Measurements from ENCODE around the gene CLOCK.

The CLOCK gene

GRCh38 chr4:55397520-55398321 lies 149.0 kb downstream of the CLOCK start:
- Histone ChIP-seq H2BK15ac (ENCODE audit: low read length) (no peak overlapping the region), H2AK5ac (ENCODE audit: low read depth, low read length) (no peak overlapping the region), H3K18ac (ENCODE audit: low read length) (no peak overlapping the region), H2BK5ac (ENCODE audit: low read length) (no peak overlapping the region), H3K79me1 (ENCODE audit: low read depth, low read length) (peaks cover 5% of the 10 kb centered on the region), H4K8ac (ENCODE audit: low read depth, low read length) (no peak overlapping the region), H3K36me3 (replicated peaks in 1 of 2; ENCODE audit: control insufficient read depth in 2 of 2, insufficient read depth in 2 of 2, low read length in 2 of 2) (peaks cover 2 to 43% of the 10 kb centered on the region in 2 donors), H3K4me2 (ENCODE audit: insufficient read depth, low read length, poor library complexity, severe bottlenecking) (peak overlapping the region; percentile 63), H3K9me3 (replicated peaks in 1 of 2; ENCODE audit: control insufficient read depth in 2 of 2, insufficient read depth in 1 of 2, low read depth in 1 of 2, low read length in 2 of 2) (no peaks in the 10 kb centered on the region), H2AFZ (ENCODE audit: low read length) (no peak overlapping the region), H3K4me3 (ENCODE audit: low read length in 2 of 2) (peak overlapping the region in 1 of 2 donors; percentile 79), H3K23ac (ENCODE audit: low read depth, low read length, poor library complexity) (no peak overlapping the region), H3K4me1 (ENCODE audit: control insufficient read depth in 2 of 2, insufficient read depth in 1 of 2, low read depth in 1 of 2, low read length in 2 of 2) (peaks cover 6 to 13% of the 10 kb centered on the region in 2 donors), H3K4ac (ENCODE audit: low read length) (no peak overlapping the region), H3K27ac (replicated peaks; ENCODE audit: low read length) (no peak overlapping the region), H3K9ac (ENCODE audit: low read depth, low read length, poor library complexity) (no peak overlapping the region), H2BK120ac (ENCODE audit: low read depth, low read length) (no peak overlapping the region), H3K14ac (ENCODE audit: low read length) (no peak overlapping the region), H4K91ac (ENCODE audit: low read depth, low read length, poor library complexity) (no peak overlapping the region), H2BK12ac (ENCODE audit: low read length) (no peak overlapping the region), H3K27me3 (ENCODE audit: control insufficient read depth in 3 of 3, insufficient read depth in 3 of 3, low read depth in 1 of 3, low read length in 3 of 3) (peaks cover 0 to 2% (median 0%) of the 10 kb centered on the region in 3 experiments)
- whole genome bisulfite sequencing, 2 donors (ENCODE audit: extremely low coverage in 2 of 2, insufficient read length in 2 of 2, insufficient replicate concordance in 1 of 2): no CpG with 5 or more reads among the region's 15 CpGs
- no peak for DNase-seq (ENCODE audit: low spot score)

DNA sequence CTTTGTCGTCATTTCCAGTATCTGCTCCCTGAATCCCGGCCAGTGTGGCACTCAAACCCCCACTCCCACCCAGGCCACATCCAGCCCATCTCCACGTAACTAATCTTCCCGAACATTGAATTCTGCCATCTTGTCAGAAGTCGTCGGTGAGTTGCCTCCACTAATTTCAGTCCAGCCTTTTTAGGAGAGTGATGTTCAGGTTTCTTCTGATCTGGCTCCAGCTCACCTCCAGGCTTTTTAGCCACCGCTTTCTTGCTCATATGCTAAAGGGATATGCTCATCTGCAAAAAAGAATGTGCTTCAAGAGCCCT lies 149.6 kb downstream of the CLOCK start:
- Histone ChIP-seq H3K9ac (ENCODE audit: low read depth, low read length, poor library complexity) (peak overlapping the region; percentile 34), H3K79me1 (ENCODE audit: low read depth, low read length) (peaks cover 4% of the 10 kb centered on the region), H3K4me2 (ENCODE audit: insufficient read depth, low read length, poor library complexity, severe bottlenecking) (peak overlapping the region; percentile 63), H2BK120ac (ENCODE audit: low read depth, low read length) (no peak overlapping the region), H3K36me3 (replicated peaks in 1 of 2; ENCODE audit: control insufficient read depth in 2 of 2, insufficient read depth in 2 of 2, low read length in 2 of 2) (peaks cover 2 to 40% of the 10 kb centered on the region in 2 donors), H3K27ac (replicated peaks; ENCODE audit: low read length) (no peak overlapping the region), H2BK5ac (ENCODE audit: low read length) (no peak overlapping the region), H3K4ac (ENCODE audit: low read length) (no peak overlapping the region), H4K8ac (ENCODE audit: low read depth, low read length) (no peak overlapping the region), H2BK15ac (ENCODE audit: low read length) (no peak overlapping the region), H3K4me3 (ENCODE audit: low read length in 2 of 2) (peak overlapping the region; percentile 79 to 97), H3K27me3 (ENCODE audit: control insufficient read depth in 3 of 3, insufficient read depth in 3 of 3, low read depth in 1 of 3, low read length in 3 of 3) (peaks cover 0 to 2% (median 0%) of the 10 kb centered on the region in 3 experiments), H2AK5ac (ENCODE audit: low read depth, low read length) (no peak overlapping the region), H3K9me3 (replicated peaks in 1 of 2; ENCODE audit: control insufficient read depth in 2 of 2, insufficient read depth in 1 of 2, low read depth in 1 of 2, low read length in 2 of 2) (no peaks in the 10 kb centered on the region), H2AFZ (ENCODE audit: low read length) (no peak overlapping the region), H3K4me1 (ENCODE audit: control insufficient read depth in 2 of 2, insufficient read depth in 1 of 2, low read depth in 1 of 2, low read length in 2 of 2) (peaks cover 6 to 13% of the 10 kb centered on the region in 2 donors), H4K91ac (ENCODE audit: low read depth, low read length, poor library complexity) (no peak overlapping the region), H3K18ac (ENCODE audit: low read length) (no peak overlapping the region), H3K23ac (ENCODE audit: low read depth, low read length, poor library complexity) (no peak overlapping the region), H3K14ac (ENCODE audit: low read length) (no peak overlapping the region), H2BK12ac (ENCODE audit: low read length) (no peak overlapping the region)
- DNase-seq (ENCODE audit: low spot score): no peak
- WGBS, 2 donors (ENCODE audit: extremely low coverage in 2 of 2, insufficient read length in 2 of 2, insufficient replicate concordance in 1 of 2): no CpG with 5 or more reads among the region's 7 CpGs

DNA sequence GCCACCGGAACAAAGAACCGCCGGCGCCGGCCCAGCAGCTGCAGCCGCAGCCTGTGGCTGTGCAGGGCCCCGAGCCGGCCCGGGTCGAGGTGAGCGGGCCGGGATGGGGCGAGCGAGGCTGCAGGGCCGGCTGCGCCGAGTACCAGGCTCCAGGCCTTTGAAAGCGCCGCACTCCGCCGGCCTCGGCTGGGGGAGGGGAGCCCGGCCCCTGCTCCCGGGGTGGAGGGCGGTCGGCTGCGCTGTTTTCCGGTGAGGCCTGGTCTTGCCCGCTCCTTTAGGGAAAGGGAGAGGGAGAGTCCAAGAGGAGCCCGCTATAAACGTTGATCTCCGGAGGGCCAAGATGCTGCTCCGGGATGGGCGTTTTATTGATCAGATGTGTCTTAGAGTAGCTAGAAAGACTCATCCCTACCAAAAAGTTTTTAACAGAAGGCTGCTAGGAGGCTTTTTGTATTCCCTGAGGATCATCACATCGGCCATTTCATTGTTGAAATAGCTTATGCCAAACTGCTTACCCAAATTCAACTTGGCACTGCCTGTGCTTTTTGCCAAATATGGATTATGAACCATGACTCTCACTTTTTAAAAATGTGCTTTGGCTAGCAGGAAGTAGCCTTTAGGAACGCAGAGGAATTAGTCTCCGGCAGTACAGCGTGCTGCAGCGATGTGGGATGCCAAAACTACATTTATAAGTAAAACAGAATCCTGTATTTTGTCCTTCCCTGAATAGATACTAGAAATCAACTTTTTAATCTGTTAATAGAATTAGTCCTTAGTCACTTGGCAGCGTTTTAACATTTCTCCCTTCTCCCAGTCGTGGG lies 150.2 kb downstream of the CLOCK start:
- H3K4me3 ChIP-seq (ENCODE audit: low read length in 2 of 2): peak overlapping the region; percentile 79 to 97
- H4K8ac ChIP-seq (ENCODE audit: low read depth, low read length): no peak overlapping the region
- peak overlapping the region; percentile 95 for H2AFZ ChIP-seq (ENCODE audit: low read length)
- DNase-seq (ENCODE audit: low spot score): peak; percentile 39
- H3K79me1 ChIP-seq (ENCODE audit: low read depth, low read length): peaks cover 4% of the 10 kb centered on the region
- H2BK120ac ChIP-seq (ENCODE audit: low read depth, low read length): no peak overlapping the region
- H2BK5ac ChIP-seq (ENCODE audit: low read length): peak overlapping the region; percentile 92
- H3K14ac ChIP-seq (ENCODE audit: low read length): peak overlapping the region; percentile 95
- peak overlapping the region; percentile 54 for H2BK15ac ChIP-seq (ENCODE audit: low read length)
- H3K27me3 ChIP-seq (ENCODE audit: control insufficient read depth in 3 of 3, insufficient read depth in 3 of 3, low read depth in 1 of 3, low read length in 3 of 3): peaks cover 0 to 2% (median 0%) of the 10 kb centered on the region in 3 experiments
- peaks cover 2 to 38% of the 10 kb centered on the region in 2 donors for H3K36me3 ChIP-seq (replicated peaks in 1 of 2; ENCODE audit: control insufficient read depth in 2 of 2, insufficient read depth in 2 of 2, low read length in 2 of 2)
- peak overlapping the region; percentile 96 for H3K23ac ChIP-seq (ENCODE audit: low read depth, low read length, poor library complexity)
- no CpG with 5 or more reads among the region's 41 CpGs for WGBS, 2 donors (ENCODE audit: extremely low coverage in 2 of 2, insufficient read length in 2 of 2, insufficient replicate concordance in 1 of 2)
- peaks cover 6 to 13% of the 10 kb centered on the region in 2 donors for H3K4me1 ChIP-seq (ENCODE audit: control insufficient read depth in 2 of 2, insufficient read depth in 1 of 2, low read depth in 1 of 2, low read length in 2 of 2)
- peak overlapping the region; percentile 96 for H3K18ac ChIP-seq (ENCODE audit: low read length)
- no peaks in the 10 kb centered on the region for H3K9me3 ChIP-seq (replicated peaks in 1 of 2; ENCODE audit: control insufficient read depth in 2 of 2, insufficient read depth in 1 of 2, low read depth in 1 of 2, low read length in 2 of 2)
- H3K27ac ChIP-seq (replicated peaks; ENCODE audit: low read length): peak overlapping the region; percentile 70
- peak overlapping the region; percentile 100 for H3K9ac ChIP-seq (ENCODE audit: low read depth, low read length, poor library complexity)
- peak overlapping the region; percentile 78 for H2AK5ac ChIP-seq (ENCODE audit: low read depth, low read length)
- no peak overlapping the region for H4K91ac ChIP-seq (ENCODE audit: low read depth, low read length, poor library complexity)
- peak overlapping the region; percentile 63 for H3K4me2 ChIP-seq (ENCODE audit: insufficient read depth, low read length, poor library complexity, severe bottlenecking)
- H2BK12ac ChIP-seq (ENCODE audit: low read length): peak overlapping the region; percentile 80
- H3K4ac ChIP-seq (ENCODE audit: low read length): peak overlapping the region; percentile 58
